GM18508 (cell line): ENCODE measurements around the gene DPP10.
"Not testable (repeated sequence)": the region's sequence is repeated elsewhere in the genome, so short reads cannot be mapped to it uniquely, and the experiment has no call there.

Experiments used
- ATAC-seq: cut with Tn5 transposase; IDR thresholded peaks from one replicate; pipeline ENCODE4 v1.9.1; 2021; ENCODE audit warnings: moderate number of reproducible peaks; ENCODE audit not compliant: insufficient read depth, unreplicated experiment

Gene DPP10

DNA sequence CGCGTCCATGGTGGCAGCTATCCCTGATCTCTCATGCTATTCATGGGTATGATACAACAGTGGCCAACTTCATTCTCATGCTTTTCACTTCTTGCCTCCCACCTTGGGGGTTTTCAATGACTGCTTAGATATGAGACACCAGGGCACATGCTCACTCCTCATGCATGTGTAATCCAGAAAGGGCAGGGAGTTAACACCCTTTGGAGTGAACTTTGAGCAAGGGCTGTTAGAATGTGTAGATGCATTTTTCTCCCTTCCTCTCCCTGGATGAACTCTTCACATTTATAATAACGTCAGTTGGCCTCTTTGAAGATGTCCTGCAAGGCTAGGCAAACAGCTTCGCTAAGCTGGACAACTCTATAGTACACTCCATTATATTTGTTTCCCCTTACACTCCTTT is 56.7 kb downstream of the DPP10 start:
- ATAC-seq, result no peak

DNA sequence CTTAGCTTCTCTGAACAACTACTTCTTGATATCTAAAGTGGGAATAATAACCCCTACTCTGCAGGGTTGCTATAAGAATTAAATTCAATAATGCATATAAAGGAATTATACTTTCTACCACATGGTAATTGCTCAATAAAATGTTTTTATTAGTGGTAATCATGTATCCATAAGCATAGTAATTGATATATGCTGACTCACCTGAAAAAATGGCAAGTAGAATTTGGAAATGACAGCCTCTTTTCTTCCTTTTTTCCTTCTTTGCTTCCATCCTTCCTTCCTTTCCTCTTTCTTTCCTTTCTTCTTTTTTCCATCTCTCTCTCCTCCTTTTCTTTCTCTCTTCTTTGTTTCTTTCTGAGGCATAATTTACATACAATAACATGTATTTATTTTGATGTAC is 65.3 kb downstream of the DPP10 start:
- ATAC-seq, result no peak

DNA sequence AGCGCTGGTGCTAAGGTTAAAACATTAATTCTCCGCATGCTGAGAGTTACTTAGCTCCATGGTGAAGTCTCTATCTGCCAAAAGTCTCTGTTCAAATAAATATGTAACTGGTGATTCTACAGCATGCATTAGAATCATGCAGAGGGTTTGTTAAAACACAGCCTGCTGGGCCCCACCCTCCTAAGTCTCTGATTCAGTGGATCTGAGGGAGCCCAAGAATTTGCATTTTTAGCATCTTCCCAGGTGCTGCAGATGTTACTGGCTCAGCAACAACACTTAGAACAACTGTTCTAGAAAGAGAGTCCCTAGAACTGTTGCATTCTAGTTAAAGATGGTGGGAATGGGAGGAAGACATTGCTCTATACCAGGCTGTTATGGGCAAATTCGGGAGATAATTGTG is 73.4 kb downstream of the DPP10 start:
- ATAC-seq, result no peak

DNA sequence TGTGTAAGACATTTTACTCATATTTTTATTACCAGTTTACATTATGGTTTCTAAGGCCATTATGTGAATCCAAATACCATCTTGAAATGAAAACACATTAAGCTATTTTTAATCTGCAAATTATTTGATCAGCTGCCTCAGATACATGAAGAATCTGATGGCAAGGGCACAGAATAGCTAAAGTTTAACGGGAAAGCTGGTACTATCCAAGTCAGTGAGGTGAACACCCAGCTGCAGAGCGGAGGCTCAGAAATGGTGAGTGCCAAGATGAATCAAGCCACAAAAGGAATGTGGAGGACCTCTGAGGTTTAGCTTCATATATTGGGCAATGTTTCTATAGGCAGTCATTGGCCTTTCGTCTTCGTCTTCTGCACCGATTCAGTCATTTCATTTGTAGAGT is 75.1 kb downstream of the DPP10 start:
- no peak for ATAC-seq

DNA sequence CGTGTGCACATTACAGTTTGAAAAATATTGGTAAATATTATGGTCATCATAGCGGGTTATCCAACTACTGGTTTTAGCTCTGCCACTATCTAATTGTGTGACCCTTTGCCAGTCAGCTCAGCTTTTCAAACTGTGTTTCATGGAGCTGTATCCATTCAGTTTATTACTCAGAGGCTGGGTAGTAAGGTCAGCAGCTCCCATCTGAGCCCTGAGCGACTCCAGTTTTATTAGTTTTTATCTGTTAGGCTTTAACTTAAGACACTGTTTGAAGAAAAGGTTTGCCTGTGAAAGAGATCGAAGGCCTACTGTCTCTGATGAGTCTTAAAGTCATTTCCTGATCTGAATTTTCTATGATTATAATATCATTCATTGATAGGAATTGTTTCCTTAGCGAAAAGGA is 76.3 kb downstream of the DPP10 start:
- ATAC-seq, result no peak

DNA sequence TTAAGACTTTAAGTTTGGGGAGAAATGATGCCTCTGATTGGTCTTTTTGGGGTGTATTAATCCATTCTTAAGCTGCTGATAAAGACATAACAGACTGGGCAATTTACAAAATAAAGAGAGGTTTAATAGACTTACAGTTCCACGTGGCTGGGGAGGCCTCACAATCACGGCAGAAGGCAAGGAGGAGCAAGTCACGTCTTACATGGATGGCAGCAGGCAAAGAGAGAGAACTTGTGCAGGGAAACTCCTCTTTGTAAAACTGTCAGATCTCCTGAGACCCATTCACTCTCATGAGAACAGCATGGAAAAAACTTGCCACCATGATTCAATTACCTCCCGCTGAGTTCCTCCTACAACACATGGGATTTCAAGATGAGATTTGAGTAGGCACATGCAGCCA is 80.2 kb downstream of the DPP10 start:
- not testable (repeated sequence) for ATAC-seq

DNA sequence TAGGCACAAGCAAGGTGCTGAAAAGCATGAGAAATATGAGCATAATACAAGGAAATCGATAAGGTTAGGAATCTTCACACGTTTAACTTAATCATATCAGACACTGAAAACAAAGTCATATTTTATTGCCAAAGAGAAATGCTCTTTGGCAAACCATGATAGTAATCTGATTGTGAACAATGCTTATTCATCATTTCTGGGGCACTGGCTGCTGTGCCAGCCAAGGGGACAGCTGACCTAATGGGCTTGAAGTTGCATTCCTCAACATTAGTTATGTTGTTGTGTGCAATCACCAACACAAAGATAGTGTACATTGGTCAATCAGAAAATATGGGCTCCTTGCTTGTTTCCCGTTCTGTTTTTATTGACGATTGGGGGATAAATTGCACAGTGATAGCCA is 83.5 kb downstream of the DPP10 start:
- no peak for ATAC-seq

DNA sequence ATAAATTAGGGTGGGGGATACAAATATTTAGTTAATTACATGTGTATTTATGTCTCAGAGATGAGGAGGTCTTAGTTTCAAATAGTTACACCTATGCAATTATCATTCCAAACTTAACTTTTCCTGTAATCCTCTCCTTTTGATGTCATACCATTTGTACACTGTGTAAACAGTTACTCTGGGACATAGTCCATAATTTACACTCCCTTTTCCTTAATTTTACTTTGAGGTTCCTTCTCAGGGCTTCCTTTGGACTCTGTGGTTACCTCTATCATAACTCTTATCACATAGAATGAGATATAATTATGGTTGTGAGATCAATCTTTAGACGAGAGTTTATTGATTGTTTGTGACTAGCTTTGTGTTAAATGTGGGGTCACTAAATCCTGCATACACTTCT is 84.4 kb downstream of the DPP10 start:
- ATAC-seq, result no peak

DNA sequence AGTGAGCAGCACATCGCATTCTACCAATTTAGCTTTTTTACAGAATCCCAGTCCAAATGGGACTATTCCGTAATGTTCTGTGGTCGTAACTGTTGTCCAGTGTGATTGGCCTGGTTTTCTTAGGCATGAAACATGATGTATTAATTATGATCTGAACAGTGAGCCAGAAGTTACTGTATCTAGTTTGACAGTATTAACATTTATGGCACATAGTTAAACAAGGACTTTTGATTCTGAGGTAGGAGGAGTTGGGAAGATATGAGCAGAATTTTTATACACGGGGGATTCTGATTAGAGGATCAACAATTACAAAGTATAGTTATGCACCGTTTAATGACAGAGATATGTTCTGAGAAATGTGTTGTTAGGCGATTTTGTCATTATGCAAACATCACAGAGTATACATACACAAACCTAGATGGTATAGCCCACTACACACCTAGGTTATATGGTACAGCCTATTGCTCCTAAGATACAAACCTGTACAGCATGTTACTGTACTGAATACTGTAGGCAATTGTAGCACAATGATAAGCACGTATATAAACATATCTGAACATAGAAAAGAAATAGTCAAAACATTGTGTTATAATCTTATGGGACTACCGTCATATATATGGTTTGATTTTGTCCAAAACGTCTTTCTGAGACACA is 85.0 kb downstream of the DPP10 start:
- ATAC-seq, result no peak

DNA sequence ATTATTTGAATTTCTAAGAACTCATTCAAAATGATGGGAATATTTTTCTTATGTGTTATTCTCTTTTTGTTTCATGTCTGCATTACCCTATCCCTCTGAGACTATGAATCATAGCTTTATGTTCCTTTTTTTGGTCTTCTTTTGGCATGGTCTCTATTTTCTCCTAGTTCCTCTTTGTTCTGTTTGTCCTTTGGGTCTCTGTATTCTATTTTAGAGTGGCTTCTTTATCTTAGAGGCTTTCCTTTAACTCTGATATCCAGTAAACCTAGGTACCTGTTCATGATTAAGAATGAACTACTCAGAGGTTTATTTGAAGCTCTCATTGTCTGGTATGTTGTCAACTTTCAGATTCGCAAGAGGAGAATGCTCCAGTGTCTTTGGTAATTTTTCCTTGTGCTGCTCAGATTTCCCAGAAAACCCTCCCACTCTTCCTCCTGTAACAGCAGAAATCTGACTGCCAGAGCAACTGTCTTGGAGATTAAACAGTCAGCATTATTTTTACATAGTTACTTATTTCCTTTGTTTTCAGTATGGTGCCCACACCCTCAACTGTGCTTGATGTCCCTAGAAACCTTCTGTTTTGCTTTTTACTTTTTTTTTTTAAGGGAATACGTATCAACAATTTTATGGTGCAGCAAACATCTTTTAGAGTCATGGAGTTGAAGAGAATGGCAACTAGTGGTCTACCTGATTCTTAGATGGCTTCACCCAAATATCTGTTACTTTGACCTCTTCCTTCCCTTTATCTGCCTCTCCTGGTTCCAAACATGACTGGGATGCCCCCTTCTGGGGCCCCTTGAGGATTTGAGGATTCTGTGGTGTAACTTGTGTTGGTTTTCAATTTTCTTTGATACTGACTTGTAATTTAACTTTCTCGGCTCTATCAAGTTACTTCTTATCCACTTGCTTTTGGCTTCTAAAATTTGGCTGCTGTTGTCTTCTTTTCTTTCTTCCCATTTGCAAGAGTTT is 92.0 kb downstream of the DPP10 start:
- no peak for ATAC-seq

DNA sequence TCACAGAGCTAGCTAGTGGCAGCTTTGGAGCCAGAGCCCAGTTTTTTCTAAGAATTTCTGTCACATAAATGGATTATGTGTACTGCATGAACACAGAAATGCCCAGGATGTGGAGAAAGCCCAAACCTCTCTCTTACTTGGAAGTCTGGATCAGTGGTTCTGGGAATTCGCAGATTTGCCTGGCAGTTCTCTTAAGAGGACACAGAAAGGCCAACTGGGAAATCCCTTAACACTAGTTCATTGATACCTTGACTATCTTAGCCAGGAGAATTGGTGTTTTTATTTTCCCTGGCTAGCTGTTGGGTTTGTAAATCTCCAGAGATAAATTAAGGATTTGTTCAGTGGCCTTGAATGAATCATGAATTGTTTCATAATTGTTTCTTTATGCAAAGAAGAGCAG is 95.3 kb downstream of the DPP10 start:
- ATAC-seq, result no peak

DNA sequence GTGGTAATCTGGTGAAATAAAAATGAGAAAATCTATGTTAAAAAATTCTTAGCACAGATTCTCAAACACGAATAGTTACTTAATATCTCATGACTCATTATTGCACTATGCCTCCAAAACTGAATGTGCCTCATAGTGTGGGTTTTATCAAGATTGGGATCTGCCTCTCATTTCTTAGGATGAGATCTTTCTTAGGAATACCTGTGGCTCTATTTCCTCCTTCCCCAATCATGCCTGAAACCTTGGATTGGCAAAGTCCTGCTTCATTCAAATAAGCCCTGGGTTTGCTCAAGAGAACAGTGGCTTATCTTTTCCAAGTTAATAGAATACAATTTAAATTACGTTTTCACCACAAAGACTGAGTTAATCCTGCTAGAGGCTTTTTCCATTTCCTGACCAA is 100.3 kb downstream of the DPP10 start:
- ATAC-seq, result no peak

DNA sequence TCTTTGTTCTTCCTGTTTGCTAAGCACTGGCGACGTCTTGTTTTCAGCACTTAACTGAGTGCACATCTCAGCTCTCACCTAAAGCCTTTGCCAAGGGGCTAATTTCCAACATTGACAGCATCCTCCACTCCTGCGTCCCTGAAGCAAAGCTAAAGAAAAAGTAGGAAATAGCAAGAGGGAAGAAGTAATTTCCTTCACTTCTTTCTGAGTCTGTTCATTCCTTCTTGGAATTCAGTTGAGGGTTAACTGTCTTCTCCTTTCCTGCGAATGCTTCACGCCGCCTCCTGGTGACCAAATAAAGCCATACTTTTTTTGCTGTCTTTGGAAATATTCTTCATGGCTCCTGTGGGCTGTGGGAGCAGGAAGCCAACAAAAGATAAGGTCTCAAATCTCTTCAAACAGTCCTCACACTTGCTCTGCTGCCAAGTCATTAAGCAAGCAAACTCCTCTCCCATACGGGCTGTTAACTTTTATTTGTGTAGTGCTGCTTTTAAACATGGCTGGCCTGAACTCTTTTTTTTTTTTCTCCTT is 100.9 kb downstream of the DPP10 start:
- ATAC-seq, result no peak

DNA sequence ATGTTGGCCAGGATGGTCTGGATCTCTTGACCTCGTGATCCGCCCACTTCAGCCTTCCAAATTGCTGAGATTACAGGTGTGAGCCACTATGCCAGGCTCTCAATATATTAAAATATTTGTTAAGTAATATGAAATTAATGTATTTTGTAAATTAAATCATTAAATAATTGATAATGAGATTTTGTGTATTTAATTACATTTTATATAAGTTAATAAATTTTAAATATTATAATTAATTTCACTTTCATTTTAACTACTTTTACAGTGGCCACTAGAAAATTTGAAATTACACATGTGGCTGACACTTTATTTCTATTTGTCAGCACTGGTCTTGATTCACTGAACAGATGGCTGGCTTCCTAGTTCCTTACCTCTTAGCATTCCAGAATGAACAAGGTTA is 102.6 kb downstream of the DPP10 start:
- ATAC-seq, result no peak

DNA sequence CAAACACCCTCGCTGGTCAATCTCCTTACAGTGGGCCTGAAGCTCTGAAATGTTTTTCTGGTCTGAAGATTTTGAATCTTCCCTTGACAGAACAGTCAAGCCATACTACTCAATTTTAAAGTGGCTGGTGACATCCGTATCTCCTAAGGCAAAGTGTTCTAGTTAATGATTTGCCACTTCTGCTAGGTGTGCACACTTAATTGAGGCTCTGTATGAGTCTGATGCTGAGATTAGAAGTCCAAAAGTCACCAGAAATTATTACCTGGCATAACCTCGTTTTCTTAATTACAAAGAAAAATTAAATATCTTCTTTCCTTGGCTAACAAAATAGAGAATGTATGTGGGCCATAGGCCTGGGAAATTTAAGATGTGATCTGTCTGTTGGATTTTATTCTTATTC is 104.1 kb downstream of the DPP10 start:
- no peak for ATAC-seq

DNA sequence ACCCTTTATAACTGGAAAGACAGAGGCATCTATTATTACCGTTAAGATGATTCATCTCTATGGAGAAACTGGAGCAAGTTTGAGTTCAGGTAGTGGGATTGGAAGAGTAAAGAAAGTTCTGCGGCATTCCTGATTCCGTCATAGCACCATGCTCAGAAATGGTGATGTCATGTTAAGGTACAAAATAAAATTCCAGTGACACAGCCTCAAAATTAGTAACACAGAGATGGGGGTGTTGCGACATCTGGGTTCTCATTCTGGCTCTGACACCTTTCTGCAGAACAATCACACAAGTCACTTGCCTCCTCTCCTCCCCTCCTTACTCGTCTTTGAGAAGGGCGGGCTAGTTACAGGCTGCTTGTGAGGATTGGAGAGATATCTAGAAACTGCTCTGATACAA is 105.7 kb downstream of the DPP10 start:
- ATAC-seq, result no peak

DNA sequence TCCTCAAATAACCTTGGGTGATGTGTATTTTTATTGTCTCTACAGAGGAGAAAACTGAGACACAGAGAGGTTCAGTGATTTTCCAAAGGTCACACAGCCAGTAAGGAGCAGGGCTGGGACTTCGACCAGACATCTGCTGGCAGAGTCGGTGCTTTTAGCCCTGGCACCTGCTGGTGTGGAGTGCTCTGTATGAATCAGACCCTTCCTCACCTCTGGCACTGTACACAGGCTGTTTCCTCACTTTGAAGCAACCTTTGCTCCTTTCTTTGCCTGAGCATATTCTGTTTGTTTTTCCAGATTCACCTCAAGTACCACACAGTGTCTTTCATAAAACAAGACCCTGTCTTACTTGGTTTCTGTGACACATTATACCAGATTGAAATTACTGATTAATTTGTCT is 107.9 kb downstream of the DPP10 start:
- no peak for ATAC-seq

DNA sequence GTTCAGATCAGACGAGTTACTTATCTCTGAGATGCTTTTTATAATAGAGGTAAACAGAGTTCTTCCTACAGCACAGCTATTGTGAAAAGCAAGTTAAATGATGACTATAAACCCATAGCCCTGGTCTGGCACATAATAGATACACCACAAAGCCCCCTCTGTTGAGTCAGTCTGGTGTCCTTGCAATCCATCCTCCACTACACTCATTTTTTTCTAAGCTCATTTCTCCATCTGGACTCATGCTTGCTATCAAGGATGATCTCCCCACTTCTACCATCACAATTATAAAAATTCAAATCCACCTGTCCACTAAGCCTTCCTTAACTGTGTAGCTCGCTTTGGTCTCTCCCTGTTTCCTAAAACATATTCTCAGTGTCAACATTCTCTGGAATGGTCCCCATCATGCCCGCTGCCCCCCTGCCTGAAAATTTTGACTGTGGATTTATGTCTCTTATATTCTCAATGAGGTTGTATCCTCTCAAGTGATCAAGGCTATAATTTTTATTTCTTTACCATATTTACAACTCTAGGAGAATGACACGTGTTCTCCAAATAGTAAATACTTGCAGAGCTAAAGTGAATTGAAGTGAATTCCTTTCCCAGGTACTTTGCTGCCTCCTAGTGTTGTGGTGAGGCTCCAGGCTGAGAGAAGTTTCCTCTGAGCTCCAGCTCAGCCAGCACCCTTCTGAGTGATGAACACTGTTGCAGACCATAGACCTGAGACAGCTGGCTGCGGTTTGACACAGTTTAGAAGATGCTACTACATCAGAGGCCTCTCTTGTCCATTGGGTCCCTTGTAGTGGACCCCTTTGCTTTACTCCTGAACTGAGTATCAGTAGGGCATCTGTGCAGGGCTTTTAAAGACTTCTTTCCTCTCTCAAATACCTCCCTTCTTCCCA is 108.7 kb downstream of the DPP10 start:
- no peak for ATAC-seq

DNA sequence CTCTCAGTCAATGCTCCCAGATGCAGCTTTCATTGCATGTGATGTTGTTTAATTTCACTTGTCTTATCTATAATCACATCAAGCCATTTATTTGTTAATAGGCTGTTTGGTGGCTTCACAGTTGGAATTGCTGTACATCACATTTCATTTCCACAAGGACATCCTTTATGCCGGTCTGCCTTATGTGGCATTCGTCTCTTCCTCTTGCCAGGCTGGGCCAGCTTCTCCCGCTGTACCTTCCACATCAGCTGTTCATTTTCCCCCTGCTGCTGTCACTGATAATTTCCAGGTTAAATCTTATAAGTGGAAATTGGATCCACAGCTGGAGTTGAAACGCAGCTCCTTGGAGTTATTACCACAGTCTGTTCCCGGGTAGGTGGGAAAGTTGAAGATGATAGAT is 110.6 kb downstream of the DPP10 start:
- no peak for ATAC-seq

DNA sequence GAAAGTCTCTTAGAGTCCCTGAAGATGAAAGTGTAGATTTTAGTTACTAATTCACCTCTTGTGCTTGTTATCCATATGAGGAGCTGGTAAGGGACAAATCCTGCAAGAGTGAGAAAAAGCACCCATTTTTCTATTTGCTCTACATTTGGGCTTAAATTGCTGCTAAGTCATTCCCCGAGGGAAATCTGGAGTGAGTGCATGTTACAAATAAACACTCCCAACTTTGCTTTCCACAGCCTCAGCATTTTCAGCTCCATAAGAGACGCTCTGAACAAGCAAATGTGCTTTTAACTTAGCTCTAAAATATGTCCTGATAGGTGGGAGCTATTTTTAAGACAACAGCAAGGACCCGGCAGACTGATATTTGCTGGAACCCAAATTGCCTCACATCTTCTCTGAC is 126.7 kb downstream of the DPP10 start:
- no peak for ATAC-seq

DNA sequence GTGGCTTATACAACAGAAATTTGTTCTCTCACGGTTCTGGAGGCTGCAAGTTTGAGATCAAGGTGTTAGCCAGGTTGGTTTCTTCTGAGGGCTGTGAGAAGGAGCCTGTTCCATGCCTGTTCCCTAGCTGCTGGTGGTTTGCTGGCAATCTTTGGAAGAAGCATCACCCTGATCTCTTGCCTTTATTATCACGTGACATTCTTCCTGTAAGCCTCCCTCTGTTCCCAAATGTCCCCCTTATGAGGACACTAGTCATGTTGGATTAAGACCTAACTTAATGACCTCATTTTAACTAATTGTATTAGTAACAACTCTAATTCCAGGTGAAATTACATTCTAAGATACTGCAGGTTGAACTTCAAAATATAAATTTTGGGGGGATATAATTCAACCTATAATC is 135.2 kb downstream of the DPP10 start:
- ATAC-seq, result no peak
